HEK293 (cell line): ENCODE data around the gene SOX9.

Experiments
- CTCF ChIP-seq: fragments of 450-650 bp; formaldehyde crosslinking; IDR thresholded peaks from 2 replicates; pipeline ENCODE4 v1.5.1; 2016; ENCODE audit warnings: missing biosample characterization, missing genetic modification characterization
- REST ChIP-seq: fragments of 450-650 bp; formaldehyde crosslinking; IDR thresholded peaks from 2 replicates; pipeline ENCODE4 v1.5.1; 2016; ENCODE audit warnings: missing biosample characterization, missing genetic modification characterization
- SCRT1 ChIP-seq: fragments of 450-650 bp; formaldehyde crosslinking; IDR thresholded peaks from 2 replicates; pipeline ENCODE4 v1.5.1; 2016; ENCODE audit warnings: missing biosample characterization, missing genetic modification characterization, borderline replicate concordance
- TCF7L2 ChIP-seq: IDR thresholded peaks from 2 replicates; pipeline ENCODE4 v1.6.1; 2011; ENCODE audit warnings: low read depth, mild to moderate bottlenecking, inconsistent platforms, low read length, moderate library complexity, borderline replicate concordance
- ZNF175 ChIP-seq: fragments of 450-650 bp; formaldehyde crosslinking; IDR thresholded peaks from 2 replicates; pipeline ENCODE4 v1.5.1; 2016; ENCODE audit warnings: missing biosample characterization, missing genetic modification characterization
- ZNF266 ChIP-seq: fragments of 450-650 bp; formaldehyde crosslinking; IDR thresholded peaks from 2 replicates; pipeline ENCODE4 v1.5.1; 2016; ENCODE audit warnings: missing biosample characterization, missing genetic modification characterization, low read depth
- ZNF274 ChIP-seq, 2 experiments: fragments of 200-500 bp in 1 of 2; fragments of 450-650 bp in 1 of 2; sonication (Bioruptor generic) in 1 of 2; formaldehyde crosslinking in 1 of 2; IDR thresholded peaks; 2 replicates each; pipeline versions ENCODE4 v1.5.1 to v1.6.1; 2014 to 2016; ENCODE audit warnings: borderline replicate concordance in 1 of 2, inconsistent platforms in 1 of 2, low read length in 1 of 2, missing biosample characterization in 1 of 2, missing genetic modification characterization in 1 of 2
- ZNF404 ChIP-seq: fragments of 450-650 bp; formaldehyde crosslinking; IDR thresholded peaks from 2 replicates; pipeline ENCODE4 v1.5.1; 2017; ENCODE audit warnings: missing biosample characterization, missing genetic modification characterization
- ZNF423 ChIP-seq: fragments of 450-650 bp; formaldehyde crosslinking; IDR thresholded peaks from 2 replicates; pipeline ENCODE4 v1.5.1; 2016; ENCODE audit warnings: missing biosample characterization, missing genetic modification characterization
- ZNF473 ChIP-seq: fragments of 450-650 bp; formaldehyde crosslinking; IDR thresholded peaks from 2 replicates; pipeline ENCODE4 v1.5.1; 2017; ENCODE audit warnings: missing biosample characterization, missing genetic modification characterization
- ZNF549 ChIP-seq: fragments of 450-650 bp; IDR thresholded peaks from 2 replicates; pipeline ENCODE4 v1.5.1; 2018; ENCODE audit warnings: missing biosample characterization, missing genetic modification characterization, mild to moderate bottlenecking, inconsistent platforms, moderate library complexity
- ZNF600 ChIP-seq: fragments of 450-650 bp; formaldehyde crosslinking; IDR thresholded peaks from 2 replicates; pipeline ENCODE4 v1.5.1; 2016; ENCODE audit warnings: missing biosample characterization, missing genetic modification characterization
- ZNF670 ChIP-seq: fragments of 450-650 bp; formaldehyde crosslinking; IDR thresholded peaks from 2 replicates; pipeline ENCODE4 v1.5.1; 2016; ENCODE audit warnings: missing biosample characterization, missing genetic modification characterization, low read depth
- TF ChIP-seq, protein P1 (sequence below): sonication (generic); formaldehyde crosslinking; IDR thresholded peaks from 2 replicates; pipeline ENCODE4 v1.8.1; 2022; ENCODE audit warnings: mild to moderate bottlenecking, moderate library complexity, missing genetic modification reagents

DNA sequence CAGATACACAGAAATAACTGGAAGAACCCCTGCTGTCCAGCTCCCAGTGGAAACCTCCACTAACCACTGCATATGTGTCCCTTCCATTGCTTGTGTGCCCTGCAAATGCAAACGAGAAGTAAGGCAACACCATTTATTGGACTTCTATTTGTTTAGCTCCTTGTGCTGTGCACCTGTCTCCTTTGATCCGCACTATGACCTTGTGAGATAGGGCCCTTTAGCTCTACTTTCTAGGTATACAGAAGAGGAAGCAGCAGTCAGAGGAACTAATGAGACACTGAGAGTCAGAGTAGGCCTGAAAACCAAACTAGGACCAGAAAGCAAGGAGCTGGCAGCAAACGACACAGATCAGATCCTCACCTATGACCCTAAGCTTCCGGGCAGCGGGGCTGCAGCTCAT lies 22.4 kb downstream of the SOX9 start:
- TF ChIP-seq SCRT1 (no peak), TCF7L2 (no peak), ZNF473 (no peak), ZNF670 (tag by site-specific recombination) (no peak), ZNF600 (no peak), CTCF (no peak), ZNF274 (IDR thresholded peaks at IDR 0.05; ENCODE audit: low read length) (no peak), ZNF274 (tag by site-specific recombination; IDR thresholded peaks at IDR 0.05; ENCODE audit: borderline replicate concordance) (no peak), ZNF423 (no peak), ZNF549 (tag by site-specific recombination) (no peak), ZNF175 (tag by site-specific recombination) (no peak), REST (tag by site-specific recombination) (no peak), ZNF404 (tag by site-specific recombination) (no peak), ZNF266 (tag by site-specific recombination) (no peak)
- TF ChIP-seq, protein P1, sequence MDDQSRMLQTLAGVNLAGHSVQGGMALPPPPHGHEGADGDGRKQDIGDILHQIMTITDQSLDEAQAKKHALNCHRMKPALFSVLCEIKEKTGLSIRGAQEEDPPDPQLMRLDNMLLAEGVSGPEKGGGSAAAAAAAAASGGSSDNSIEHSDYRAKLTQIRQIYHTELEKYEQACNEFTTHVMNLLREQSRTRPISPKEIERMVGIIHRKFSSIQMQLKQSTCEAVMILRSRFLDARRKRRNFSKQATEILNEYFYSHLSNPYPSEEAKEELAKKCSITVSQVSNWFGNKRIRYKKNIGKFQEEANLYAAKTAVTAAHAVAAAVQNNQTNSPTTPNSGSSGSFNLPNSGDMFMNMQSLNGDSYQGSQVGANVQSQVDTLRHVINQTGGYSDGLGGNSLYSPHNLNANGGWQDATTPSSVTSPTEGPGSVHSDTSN = no peak
